Liver (tissue), 9 donors: ENCODE data around the gene UMAD1. TPM values are rescaled to one million over a fixed set of nuclear protein-coding genes. Genes with fewer than 3 reads are reported as not detected.
"Not testable (repeated sequence)": the region's sequence is repeated elsewhere in the genome, so short reads cannot be mapped to it uniquely, and the experiment has no call there.

Source experiments
- DNase-seq: peaks from one replicate; pipeline ENCODE4 v3.0.0-alpha.2; 2017; ENCODE audit warnings: low spot score
- H3K27ac ChIP-seq, 2 donors: one replicate each; pipeline ENCODE4 v1.7.0; 2013; ENCODE audit warnings: inconsistent platforms in 2 of 2, low read length in 2 of 2, control low read depth in 1 of 2, low read depth in 1 of 2, mild to moderate bottlenecking in 1 of 2
- H3K27me3 ChIP-seq, 4 donors: one replicate each; pipeline versions ENCODE4 v1.6.1 to v1.7.0; 2013; ENCODE audit warnings: low read length in 3 of 4, inconsistent platforms in 1 of 4, mild to moderate bottlenecking in 1 of 4, moderate library complexity in 1 of 4; ENCODE audit not compliant: control insufficient read depth in 4 of 4, insufficient read depth in 4 of 4
- H3K36me3 ChIP-seq, 4 donors: one replicate each; pipeline versions ENCODE4 v1.6.1 to v1.7.0; 2013; ENCODE audit warnings: low read length in 3 of 4, mild to moderate bottlenecking in 3 of 4, low read depth in 1 of 4, moderate library complexity in 1 of 4; ENCODE audit not compliant: control insufficient read depth in 4 of 4, insufficient read depth in 3 of 4
- H3K4me1 ChIP-seq, 4 donors: one replicate each; pipeline versions ENCODE4 v1.6.1 to v1.7.0; 2013; ENCODE audit warnings: low read length in 3 of 4, mild to moderate bottlenecking in 3 of 4, moderate library complexity in 1 of 4; ENCODE audit not compliant: control insufficient read depth in 4 of 4, insufficient read depth in 4 of 4
- H3K4me3 ChIP-seq, 3 donors: one replicate each; pipeline versions ENCODE4 v1.6.1 to v1.7.0; 2013; ENCODE audit warnings: low read length in 3 of 3, control low read depth in 1 of 3, low read depth in 1 of 3, mild to moderate bottlenecking in 1 of 3
- H3K9ac ChIP-seq, 2 donors: one replicate each; pipeline ENCODE4 v1.7.0; 2013; ENCODE audit warnings: low read length in 2 of 2, mild to moderate bottlenecking in 2 of 2, moderate library complexity in 2 of 2, control low read depth in 1 of 2, low read depth in 1 of 2
- H3K9me3 ChIP-seq, 4 donors: one replicate each; pipeline versions ENCODE4 v1.6.1 to v1.7.0; 2013; ENCODE audit warnings: low read length in 3 of 4; ENCODE audit not compliant: control insufficient read depth in 4 of 4
- ATF3 ChIP-seq: IDR thresholded peaks from 2 replicates; pipeline ENCODE4 v1.6.1; 2016; ENCODE audit warnings: antibody characterized with exemption
- CTCF ChIP-seq: fragments of 150-350 bp; IDR thresholded peaks from 2 replicates; pipeline ENCODE4 v1.5.1; 2017; ENCODE audit warnings: improper control_type of control experiment, low read depth, low read length; ENCODE audit not compliant: missing input control
- EGR1 ChIP-seq, 2 donors: IDR thresholded peaks; 2 replicates each; pipeline ENCODE4 v1.6.1; 2016 to 2018; ENCODE audit warnings: antibody characterized with exemption in 2 of 2, low read depth in 2 of 2
- FOXA1 ChIP-seq: IDR thresholded peaks from 2 replicates; pipeline ENCODE4 v1.6.1; 2016; ENCODE audit warnings: antibody characterized with exemption
- FOXA2 ChIP-seq: IDR thresholded peaks from 2 replicates; pipeline ENCODE4 v1.6.1; 2016; ENCODE audit warnings: antibody characterized with exemption
- GABPA ChIP-seq, 2 donors: IDR thresholded peaks in 1 of 2; conservative IDR thresholded peaks in 1 of 2; 2 replicates each; pipeline ENCODE4 v1.6.1; 2016; ENCODE audit warnings: antibody characterized with exemption in 2 of 2, mild to moderate bottlenecking in 1 of 2, moderate library complexity in 1 of 2
- HNF4G ChIP-seq: IDR thresholded peaks from 2 replicates; pipeline ENCODE4 v1.6.1; 2016; ENCODE audit warnings: antibody characterized with exemption
- JUND ChIP-seq, 2 donors: IDR thresholded peaks; 2 replicates each; pipeline ENCODE4 v1.6.1; 2016; ENCODE audit warnings: antibody characterized with exemption in 2 of 2
- MAX ChIP-seq: IDR thresholded peaks from 2 replicates; pipeline ENCODE4 v1.6.1; 2016; ENCODE audit warnings: antibody characterized with exemption
- NR2F2 ChIP-seq: IDR thresholded peaks from 2 replicates; pipeline ENCODE4 v1.6.1; 2016; ENCODE audit warnings: antibody characterized with exemption
- RAD21 ChIP-seq, 2 donors: IDR thresholded peaks; 2 replicates each; pipeline ENCODE4 v1.6.1; 2016; ENCODE audit warnings: antibody characterized with exemption in 2 of 2, mild to moderate bottlenecking in 2 of 2
- REST ChIP-seq: IDR thresholded peaks from 2 replicates; pipeline ENCODE4 v1.6.1; 2016; ENCODE audit warnings: antibody characterized with exemption, mild to moderate bottlenecking
- RXRA ChIP-seq, 2 donors: IDR thresholded peaks; 2 replicates each; pipeline ENCODE4 v1.6.1; 2017 to 2018; ENCODE audit warnings: antibody characterized with exemption in 2 of 2, mild to moderate bottlenecking in 1 of 2
- SP1 ChIP-seq: IDR thresholded peaks from 2 replicates; pipeline ENCODE4 v1.6.1; 2018; ENCODE audit warnings: antibody characterized with exemption, mild to moderate bottlenecking
- TAF1 ChIP-seq: conservative IDR thresholded peaks from 2 replicates; pipeline ENCODE4 v1.6.1; 2016; ENCODE audit warnings: antibody characterized with exemption, mild to moderate bottlenecking
- YY1 ChIP-seq: IDR thresholded peaks from 2 replicates; pipeline ENCODE4 v1.6.1; 2016; ENCODE audit warnings: antibody characterized with exemption, mild to moderate bottlenecking
- ZBTB33 ChIP-seq: IDR thresholded peaks from 2 replicates; pipeline ENCODE4 v1.6.1; 2016; ENCODE audit warnings: antibody characterized with exemption
- WGBS: extraction: QIAGEN DNeasy Blood & Tissue Kit; methylation state at CpG from one replicate; pipeline ENCODE4 v1.1.7; 2013; 5-methylcytosine and 5-hydroxymethylcytosine counted together
- polyA plus RNA-seq, 2 donors: library from polyadenylated mRNA; stranded (reverse) in 1 of 2; unstranded in 1 of 2; fragments of 200-250 nt in 1 of 2; fragments of >200 nt in 1 of 2; fragmentation: Nextera tagmentation in 1 of 2; extraction: Ambion mirVana in 1 of 2; gene quantifications; one replicate each; pipeline versions ENCODE4 v1.2.1 to v1.2.3, GENCODE V29; 2013 to 2015
- total RNA-seq, 2 donors: library from RNA; depleted of rRNA; stranded (reverse); fragments of >200 nt; gene quantifications; one replicate each; pipeline ENCODE4 v1.2.3, GENCODE V29; 2014
- donor health status: healthy.
- donor health status: healthy.
- donor health status: healthy.
- donor health status: healthy.
- donor health status: healthy.

UMAD1 gene
- total and polyA plus RNA-seq, 4 donors = 5.9 to 12.2 (median 7.9) TPM

GRCh38 chr7:7817748-7818147 is 177.2 kb downstream of the UMAD1 start (continued):
- TF ChIP-seq REST (no peak), FOXA1 (no peak)

GRCh38 chr7:7818179-7818578 is 177.6 kb downstream of the UMAD1 start:
- WGBS = 97% methylated on average over 2 of the region's 2 CpGs
- DNase-seq, H3K4me3 ChIP-seq, H3K9me3 ChIP-seq, H3K27ac ChIP-seq, H3K4me1 ChIP-seq, H3K9ac ChIP-seq, H3K36me3 ChIP-seq, H3K27me3 ChIP-seq: not testable (repeated sequence)

GRCh38 chr7:7819442-7820247 is 179.1 kb downstream of the UMAD1 start:
- DNase-seq = no peak
- TF ChIP-seq TAF1 (no peak), RAD21 (IDR thresholded peaks at IDR 0.05) (no peak), JUND (IDR thresholded peaks at IDR 0.05) (no peak), HNF4G (no peak), ZBTB33 (no peak), CTCF (no peak), ATF3 (no peak), NR2F2 (no peak), MAX (no peak), YY1 (no peak), FOXA1 (no peak), FOXA2 (no peak), EGR1 (IDR thresholded peaks at IDR 0.05; ENCODE audit: low read depth in 2 of 2) (no peak), RXRA (IDR thresholded peaks at IDR 0.05) (no peak), SP1 (no peak), GABPA (IDR thresholded peaks at IDR 0.05 in 1 of 2, conservative IDR thresholded peaks at IDR 0.05 in 1 of 2) (no peak)
- Histone ChIP-seq H3K27me3 (no peaks in the 10 kb centered on the region), H3K9me3 (no peaks in the 10 kb centered on the region), H3K4me3 (no peak overlapping the region), H3K36me3 (no peaks in the 10 kb centered on the region), H3K9ac (no peak overlapping the region), H3K4me1 (no peaks in the 10 kb centered on the region), H3K27ac (no peak overlapping the region)
- WGBS = 79% methylated on average over 6 of the region's 6 CpGs
